SW480 (cell line): Measurements from ENCODE around the gene TENM4.

Experiments
- DNase-seq: peaks from one replicate; pipeline ENCODE4 v3.0.0-alpha.2; 2016; ENCODE audit warnings: low spot score

Gene TENM4

GRCh38 chr11:79294845-79295731 is 145.7 kb downstream of the TENM4 start:
- no peak for DNase-seq

- DNase-seq: no peak
Measured at GRCh38 chr11:79291948-79292347, 148.9 kb downstream of the TENM4 start.

GRCh38 chr11:79290761-79291160 is 150.1 kb downstream of the TENM4 start:
- DNase-seq: no peak

GRCh38 chr11:79287952-79288351 is 152.9 kb downstream of the TENM4 start:
- DNase-seq: no peak

- DNase-seq: no peak
Measured at GRCh38 chr11:79285756-79286155, 155.1 kb downstream of the TENM4 start.

GRCh38 chr11:79276736-79277325 is 164.0 kb downstream of the TENM4 start:
- DNase-seq: no peak

GRCh38 chr11:79274636-79275331 is 166.0 kb downstream of the TENM4 start:
- DNase-seq: no peak

GRCh38 chr11:79273781-79274180 is 167.0 kb downstream of the TENM4 start:
- no peak for DNase-seq

- DNase-seq: no peak
Measured at GRCh38 chr11:79269611-79270307, 171.1 kb downstream of the TENM4 start.

- no peak for DNase-seq
Measured at GRCh38 chr11:79266396-79266795, 174.4 kb downstream of the TENM4 start.

- no peak for DNase-seq
Measured at GRCh38 chr11:79265756-79266322, 175.0 kb downstream of the TENM4 start.

- DNase-seq: no peak
Measured at GRCh38 chr11:79264284-79264683, 176.5 kb downstream of the TENM4 start.

GRCh38 chr11:79263001-79263400 is 177.8 kb downstream of the TENM4 start:
- no peak for DNase-seq

- DNase-seq: no peak
Measured at GRCh38 chr11:79262221-79262620, 178.6 kb downstream of the TENM4 start.

GRCh38 chr11:79261684-79262083 is 179.1 kb downstream of the TENM4 start:
- DNase-seq: no peak

- DNase-seq: no peak
Measured at GRCh38 chr11:79259800-79260199, 181.0 kb downstream of the TENM4 start.

- DNase-seq: no peak
Measured at GRCh38 chr11:79258576-79258975, 182.3 kb downstream of the TENM4 start.

GRCh38 chr11:79255965-79256364 is 184.9 kb downstream of the TENM4 start:
- DNase-seq: no peak

- no peak for DNase-seq
Measured at GRCh38 chr11:79253280-79253679, 187.6 kb downstream of the TENM4 start.

- no peak for DNase-seq
Measured at GRCh38 chr11:79249295-79249993, 191.4 kb downstream of the TENM4 start.

- DNase-seq: no peak
Measured at GRCh38 chr11:79244798-79245197, 196.0 kb downstream of the TENM4 start.
